HG02610 (cell line): ENCODE measurements around the gene PRKRIP1.
"Not testable (repeated sequence)": the region's sequence is repeated elsewhere in the genome, so short reads cannot be mapped to it uniquely, and the experiment has no call there.

Source experiments
- ATAC-seq: cut with Tn5 transposase; IDR thresholded peaks from one replicate; pipeline ENCODE4 v1.9.1; 2021; ENCODE audit warnings: mild to moderate bottlenecking, moderate library complexity; ENCODE audit not compliant: unreplicated experiment

Gene PRKRIP1

DNA sequence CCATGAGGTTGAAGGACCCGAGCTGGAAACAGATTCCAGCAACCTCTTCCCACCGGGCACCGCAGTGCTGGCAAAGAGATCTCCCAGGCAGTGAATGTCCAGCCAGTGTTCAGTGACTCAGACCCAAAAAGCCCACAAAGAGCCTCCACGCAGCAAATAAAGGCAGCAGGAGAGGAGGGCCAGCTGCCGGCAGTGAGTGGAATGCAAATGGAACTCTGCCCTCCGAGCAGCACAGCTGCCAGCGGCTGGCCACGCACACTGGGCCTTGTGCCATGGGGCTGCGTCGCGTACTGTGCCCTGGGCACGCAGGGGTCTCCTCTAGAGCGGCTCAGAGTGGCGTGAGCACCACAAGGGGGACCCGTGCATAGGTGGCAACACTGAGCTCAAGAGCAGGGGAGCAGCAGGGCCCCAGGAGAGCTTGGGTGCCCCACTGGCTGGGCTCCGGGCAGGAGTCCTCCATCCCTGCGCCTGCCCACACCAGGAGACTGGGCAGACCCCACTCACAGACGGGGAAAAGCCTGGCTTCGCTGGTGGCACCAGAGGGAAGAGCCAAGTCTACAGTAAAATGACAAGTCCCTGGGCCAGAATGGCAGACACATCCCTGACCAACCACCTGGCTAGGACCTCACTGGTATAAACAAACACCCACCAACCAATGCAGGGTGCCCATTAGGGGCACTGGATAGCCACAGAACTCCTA, 78.7 kb downstream of the PRKRIP1 start:
- not testable (repeated sequence) for ATAC-seq
